GM19328 (cell line): Measurements from ENCODE around the gene SAMD4A.
A peak's percentile ranks its signal among the peaks of the same experiment; 100 is the strongest.
"Not testable (repeated sequence)": the region's sequence is repeated elsewhere in the genome, so short reads cannot be mapped to it uniquely, and the experiment has no call there.

Experiments used
- ATAC-seq: cut with Tn5 transposase; IDR thresholded peaks from one replicate; pipeline ENCODE4 v1.9.1; 2021; ENCODE audit warnings: mild to moderate bottlenecking, moderate library complexity; ENCODE audit not compliant: unreplicated experiment

Gene SAMD4A

GRCh38 chr14:54722791-54723432 lies 156.0 kb downstream of the SAMD4A start:
- ATAC-seq = no peak

- ATAC-seq = no peak
Observed at GRCh38 chr14:54724123-54724522, 157.2 kb downstream of the SAMD4A start.

GRCh38 chr14:54724676-54725325 lies 157.9 kb downstream of the SAMD4A start:
- ATAC-seq = no peak

- no peak for ATAC-seq
Observed at GRCh38 chr14:54725998-54726397, 159.1 kb downstream of the SAMD4A start.

GRCh38 chr14:54727929-54728328 lies 161.0 kb downstream of the SAMD4A start:
- no peak for ATAC-seq

GRCh38 chr14:54728700-54729527 lies 162.0 kb downstream of the SAMD4A start:
- ATAC-seq = no peak

- ATAC-seq = peak; percentile 96
Observed at GRCh38 chr14:54730156-54730961, 163.4 kb downstream of the SAMD4A start.

- ATAC-seq = no peak
Observed at GRCh38 chr14:54734966-54735365, 168.0 kb downstream of the SAMD4A start.

GRCh38 chr14:54735424-54735823 lies 168.5 kb downstream of the SAMD4A start:
- no peak for ATAC-seq

GRCh38 chr14:54737132-54737711 lies 170.3 kb downstream of the SAMD4A start:
- no peak for ATAC-seq

GRCh38 chr14:54738009-54738408 lies 171.1 kb downstream of the SAMD4A start:
- no peak for ATAC-seq

- ATAC-seq = no peak
Observed at GRCh38 chr14:54739514-54739913, 172.6 kb downstream of the SAMD4A start.

- ATAC-seq = no peak
Observed at GRCh38 chr14:54742492-54743350, 175.8 kb downstream of the SAMD4A start.

- no peak for ATAC-seq
Observed at GRCh38 chr14:54743382-54743781, 176.5 kb downstream of the SAMD4A start.

- no peak for ATAC-seq
Observed at GRCh38 chr14:54746019-54746418, 179.1 kb downstream of the SAMD4A start.

GRCh38 chr14:54747616-54748015 lies 180.7 kb downstream of the SAMD4A start:
- ATAC-seq = no peak

GRCh38 chr14:54749180-54749579 lies 182.3 kb downstream of the SAMD4A start:
- ATAC-seq = no peak

- no peak for ATAC-seq
Observed at GRCh38 chr14:54749727-54750126, 182.8 kb downstream of the SAMD4A start.

GRCh38 chr14:54752611-54753010 lies 185.7 kb downstream of the SAMD4A start:
- not testable (repeated sequence) for ATAC-seq

GRCh38 chr14:54753396-54753795 lies 186.5 kb downstream of the SAMD4A start:
- not testable (repeated sequence) for ATAC-seq
